Activated naive CD4-positive, alpha-beta T cell treated with anti-CD3 and anti-CD28 coated beads, Interleukin-2, amount 10 ng/mL, durations not matched to agents 7 days and 5 days (primary cell): Measurements from ENCODE around the gene NOVA2.
"Not testable (repeated sequence)": the region's sequence is repeated elsewhere in the genome, so short reads cannot be mapped to it uniquely, and the experiment has no call there.

ENCODE experiments used
- CTCF ChIA-PET: fragments of 350-600 bp; sonication (Branson Sonifier 250); formaldehyde crosslinking; loops from one replicate; lab custom pipeline; 2021; ENCODE audit warnings: antibody characterized with exemption; lab: Charles Lee
- DNase-seq: peaks from one replicate; pipeline ENCODE4 v3.0.0-alpha.2; 2020
- H3K27ac Mint-ChIP-seq: one replicate; pipeline ENCODE4 v1.8.0; 2021; ENCODE audit warnings: mild to moderate bottlenecking, moderate library complexity, mixed read lengths
- H3K27me3 Mint-ChIP-seq: one replicate; pipeline ENCODE4 v1.8.0; 2021; ENCODE audit warnings: mild to moderate bottlenecking, mixed read lengths
- H3K36me3 Mint-ChIP-seq: one replicate; pipeline ENCODE4 v1.8.0; 2021; ENCODE audit warnings: mixed read lengths
- H3K4me1 Mint-ChIP-seq: one replicate; pipeline ENCODE4 v1.8.0; 2021; ENCODE audit warnings: mixed read lengths
- H3K4me3 Mint-ChIP-seq: one replicate; pipeline ENCODE4 v1.8.0; 2021; ENCODE audit warnings: mild to moderate bottlenecking, moderate library complexity, mixed read lengths
- H3K9me3 Mint-ChIP-seq: one replicate; pipeline ENCODE4 v1.8.0; 2021; ENCODE audit warnings: mixed read lengths

Gene NOVA2

DNA sequence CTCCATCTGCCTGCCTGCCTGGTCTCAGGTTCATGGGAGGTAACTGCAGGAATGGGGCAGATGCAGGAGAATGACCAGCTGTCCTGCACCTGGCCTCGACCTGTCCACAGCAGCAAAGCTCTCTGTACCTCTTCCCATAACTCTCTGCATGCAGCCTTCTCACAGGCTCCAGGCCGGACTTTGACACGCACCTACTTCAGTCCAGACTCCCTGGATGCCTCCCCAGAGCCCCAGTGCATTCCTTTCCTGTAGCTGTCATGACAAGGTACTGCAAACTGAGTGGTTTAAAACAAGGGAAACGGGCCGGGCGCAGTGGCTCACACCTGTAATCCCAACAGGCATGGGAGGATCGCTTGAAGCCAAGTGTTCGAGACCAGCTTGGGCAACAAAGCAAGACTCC, 62.4 kb downstream of the NOVA2 start:
- Mint-ChIP-seq H3K27ac (no peak overlapping the region), H3K4me3 (no peak overlapping the region), H3K4me1 (peaks cover 7% of the 10 kb centered on the region), H3K9me3 (no peaks in the 10 kb centered on the region), H3K36me3 (peaks cover under 1% of the 10 kb centered on the region), H3K27me3 (peaks cover 72% of the 10 kb centered on the region)
- CTCF ChIA-PET, result no interaction called here
- DNase-seq, result no peak

DNA sequence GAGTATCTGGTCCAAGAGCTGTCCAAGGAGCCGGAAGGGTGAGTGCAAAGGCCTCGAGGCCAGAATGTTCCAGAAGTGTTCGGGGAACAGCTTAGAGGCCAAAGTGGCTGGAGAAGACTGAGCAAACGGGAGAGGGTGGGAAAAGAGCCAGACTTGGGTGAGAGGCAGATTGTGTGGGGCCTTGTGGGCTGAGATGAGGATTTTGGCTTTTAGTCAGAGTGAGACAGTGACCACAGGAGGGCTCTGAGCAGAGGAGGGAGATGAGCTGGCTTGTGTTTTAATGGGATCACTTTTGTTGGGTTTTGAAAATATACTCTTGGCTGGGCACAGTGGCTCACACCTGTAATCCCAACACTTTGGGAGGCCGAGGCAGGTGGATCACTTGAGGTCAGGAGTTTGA, 64.7 kb downstream of the NOVA2 start:
- Mint-ChIP-seq H3K4me1 (peaks cover 4% of the 10 kb centered on the region), H3K36me3 (no peaks in the 10 kb centered on the region), H3K9me3 (no peaks in the 10 kb centered on the region), H3K27ac (no peak overlapping the region), H3K4me3 (no peak overlapping the region), H3K27me3 (peaks cover 70% of the 10 kb centered on the region)
- no peak for DNase-seq
- CTCF ChIA-PET, result interaction anchor here (1.5 kb wide), 1 partner anchor 108 kb away, joined by 3 read pairs; no protein-coding TSS in a partner anchor

- CTCF ChIA-PET, result interaction anchor here (1.4 kb wide), 1 partner anchor 25 kb away, joined by 3 read pairs; no protein-coding TSS in a partner anchor
- Mint-ChIP-seq H3K27ac (no peak overlapping the region), H3K4me3 (no peak overlapping the region), H3K27me3 (peaks cover 51% of the 10 kb centered on the region), H3K9me3 (no peaks in the 10 kb centered on the region), H3K36me3 (peaks cover 3% of the 10 kb centered on the region), H3K4me1 (peaks cover 18% of the 10 kb centered on the region)
- no peak for DNase-seq
Measured at GRCh38 chr19:45906221-45906620, 67.4 kb downstream of the NOVA2 start.

GRCh38 chr19:45905011-45905410, 68.7 kb downstream of the NOVA2 start:
- H3K4me1 Mint-ChIP-seq, result peaks cover 29% of the 10 kb centered on the region
- H3K4me3 Mint-ChIP-seq, result no peak overlapping the region
- H3K9me3 Mint-ChIP-seq, result no peaks in the 10 kb centered on the region
- CTCF ChIA-PET, result no interaction called here
- H3K36me3 Mint-ChIP-seq, result peaks cover 13% of the 10 kb centered on the region
- DNase-seq, result no peak
- peaks cover 39% of the 10 kb centered on the region for H3K27me3 Mint-ChIP-seq
- no peak overlapping the region for H3K27ac Mint-ChIP-seq

DNA sequence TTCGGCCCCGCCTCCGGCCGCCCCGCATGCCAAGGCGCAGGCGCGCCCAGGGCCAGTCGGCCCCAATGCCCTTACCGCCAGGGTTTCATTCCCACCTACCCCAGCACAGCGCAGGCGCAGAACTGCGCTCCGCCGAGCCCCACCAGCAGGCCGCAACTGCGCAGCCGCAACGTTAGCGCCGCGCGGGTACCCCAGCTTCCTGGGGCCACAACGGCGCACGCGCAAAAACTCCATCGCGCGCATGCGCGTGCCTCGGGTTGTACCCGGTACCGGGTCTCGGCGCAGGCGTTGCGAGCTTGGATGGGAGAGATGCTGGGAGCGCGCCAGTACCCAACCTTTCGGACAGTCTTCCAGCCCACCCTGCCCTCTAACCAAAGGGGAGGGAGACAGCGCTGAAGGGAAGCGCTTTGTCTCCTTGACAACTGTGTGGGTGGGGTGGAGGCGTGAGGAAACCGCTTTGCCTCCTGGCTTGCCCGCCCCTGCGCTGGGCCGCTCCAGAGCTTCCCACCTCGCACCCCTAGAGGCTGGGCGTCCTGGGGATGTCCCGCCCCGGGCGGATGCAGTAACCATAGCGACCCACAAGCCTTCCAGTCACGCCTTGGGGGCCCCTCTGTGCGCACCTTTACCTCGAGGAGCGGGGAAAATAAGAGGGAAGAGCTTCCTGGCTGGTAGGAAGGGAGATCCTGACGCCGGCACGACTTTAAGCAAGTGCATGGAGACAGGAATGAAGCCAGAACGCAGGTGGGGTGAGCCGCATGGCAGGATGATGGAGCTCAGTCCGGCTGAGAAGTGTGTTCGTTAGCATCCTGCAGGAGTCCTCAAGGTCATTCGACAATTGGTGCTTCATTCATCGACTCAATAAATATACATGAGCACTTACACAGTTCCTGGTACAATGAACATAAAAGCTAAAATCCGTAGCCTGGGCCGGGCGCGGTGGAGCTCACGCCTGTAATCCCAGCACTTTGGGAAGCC, 70.7 kb downstream of the NOVA2 start:
- H3K36me3 Mint-ChIP-seq, result peaks cover 25% of the 10 kb centered on the region
- peak; percentile 99 for DNase-seq
- H3K27ac Mint-ChIP-seq, result peak overlapping the region; percentile 82
- CTCF ChIA-PET, result interaction anchor here (0.6 to 2.7 kb wide), 12 partner anchors 10 to 134 kb away, joined by 3 to 13 read pairs (median 4); partner anchors contain the start of genes FOXA3, IRF2BP1, SIX5 and SYMPK
- H3K9me3 Mint-ChIP-seq, result no peaks in the 10 kb centered on the region
- H3K27me3 Mint-ChIP-seq, result peaks cover 25% of the 10 kb centered on the region
- peaks cover 31% of the 10 kb centered on the region for H3K4me1 Mint-ChIP-seq
- H3K4me3 Mint-ChIP-seq, result peak overlapping the region; percentile 98

GRCh38 chr19:45901912-45902650, 71.6 kb downstream of the NOVA2 start, which contains the start of gene MYPOP:
MYPOP (minus strand) TSS chr19:45902613; CDS start chr19:45901773, 840 bp downstream.
- CTCF ChIA-PET, result interaction anchor here (0.6 to 2.7 kb wide), 10 partner anchors 13 to 133 kb away, joined by 3 to 13 read pairs (median 4); partner anchors contain the start of genes FOXA3, IRF2BP1, SIX5 and SYMPK
- peaks cover 25% of the 10 kb centered on the region for H3K27me3 Mint-ChIP-seq
- H3K9me3 Mint-ChIP-seq, result no peaks in the 10 kb centered on the region
- peak within 1 kb of the TSS; percentile 98 for H3K4me3 Mint-ChIP-seq
- H3K27ac Mint-ChIP-seq, result peak within 1 kb of the TSS; percentile 83
- peaks cover 31% of the 10 kb centered on the region for H3K4me1 Mint-ChIP-seq
- H3K36me3 Mint-ChIP-seq, result peaks cover 25% of the 10 kb centered on the region
- DNase-seq, result peak; percentile 29

- H3K9me3 Mint-ChIP-seq, result no peaks in the 10 kb centered on the region
Measured at GRCh38 chr19:45901432-45901911, 72.2 kb downstream of the NOVA2 start.

GRCh38 chr19:45900738-45901431, 72.8 kb downstream of the NOVA2 start:
- Mint-ChIP-seq H3K36me3 (peaks cover 25% of the 10 kb centered on the region), H3K27ac (peak overlapping the region; percentile 37), H3K4me1 (peaks cover 31% of the 10 kb centered on the region), H3K27me3 (peaks cover 16% of the 10 kb centered on the region), H3K4me3 (peak overlapping the region; percentile 56), H3K9me3 (no peaks in the 10 kb centered on the region)
- no peak for DNase-seq
- CTCF ChIA-PET, result interaction anchor here (0.9 to 2.7 kb wide), 4 partner anchors 13 to 18 kb away, joined by 3 to 13 read pairs (median 3); partner anchors contain the start of genes IRF2BP1 and NANOS2

More at GRCh38 chr19:45901432-45901911, 72.2 kb downstream of the NOVA2 start:
- H3K36me3 Mint-ChIP-seq, result peaks cover 25% of the 10 kb centered on the region
- CTCF ChIA-PET, result interaction anchor here (0.8 to 2.7 kb wide), 5 partner anchors 12 to 127 kb away, joined by 3 to 13 read pairs (median 3); partner anchors contain the start of gene IRF2BP1
- DNase-seq, result peak; percentile 50
- H3K27me3 Mint-ChIP-seq, result peaks cover 22% of the 10 kb centered on the region
- H3K4me3 Mint-ChIP-seq, result peak overlapping the region; percentile 56
- H3K4me1 Mint-ChIP-seq, result peaks cover 31% of the 10 kb centered on the region
- no peak overlapping the region for H3K27ac Mint-ChIP-seq

GRCh38 chr19:45899919-45900589, 73.6 kb downstream of the NOVA2 start:
- Mint-ChIP-seq H3K4me1 (peaks cover 31% of the 10 kb centered on the region), H3K4me3 (no peak overlapping the region), H3K27me3 (peaks cover 9% of the 10 kb centered on the region), H3K27ac (no peak overlapping the region), H3K9me3 (no peaks in the 10 kb centered on the region), H3K36me3 (peaks cover 32% of the 10 kb centered on the region)
- no peak for DNase-seq
- CTCF ChIA-PET, result interaction anchor here (0.9 to 1.1 kb wide), 2 partner anchors 14 to 16 kb away, joined by 3 read pairs; partner anchors contain the start of gene NANOS2

DNA sequence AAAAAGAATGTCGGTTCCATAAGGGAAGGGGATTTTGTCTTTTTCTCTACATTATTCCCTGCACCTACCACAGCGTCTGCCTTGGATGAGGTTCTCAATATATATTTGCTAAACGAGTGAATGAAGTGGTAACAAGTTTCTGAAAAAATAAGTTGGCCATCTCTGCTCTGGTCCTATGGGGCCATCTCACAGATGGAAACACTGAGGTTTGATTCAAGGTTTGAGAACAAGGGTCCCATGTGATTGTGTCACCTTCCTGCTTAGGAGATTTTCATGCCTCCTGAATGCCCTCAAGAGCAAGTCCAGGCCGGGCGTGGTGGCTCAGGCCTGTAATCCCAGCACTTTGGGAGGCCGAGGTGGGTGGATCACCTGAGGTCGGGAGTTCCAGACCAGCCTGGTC, 74.4 kb downstream of the NOVA2 start:
- Mint-ChIP-seq H3K9me3 (no peaks in the 10 kb centered on the region), H3K27me3 (peaks cover 5% of the 10 kb centered on the region), H3K4me1 (peaks cover 31% of the 10 kb centered on the region), H3K36me3 (peaks cover 35% of the 10 kb centered on the region), H3K27ac (no peak overlapping the region), H3K4me3 (no peak overlapping the region)
- DNase-seq, result no peak
- CTCF ChIA-PET, result no interaction called here

- Mint-ChIP-seq H3K36me3 (peaks cover 35% of the 10 kb centered on the region), H3K4me1 (peaks cover 21% of the 10 kb centered on the region), H3K27me3 (no peaks in the 10 kb centered on the region), H3K27ac (no peak overlapping the region), H3K4me3 (no peak overlapping the region), H3K9me3 (no peaks in the 10 kb centered on the region)
- CTCF ChIA-PET, result no interaction called here
- DNase-seq, result no peak
Measured at GRCh38 chr19:45897261-45897812, 76.3 kb downstream of the NOVA2 start.

DNA sequence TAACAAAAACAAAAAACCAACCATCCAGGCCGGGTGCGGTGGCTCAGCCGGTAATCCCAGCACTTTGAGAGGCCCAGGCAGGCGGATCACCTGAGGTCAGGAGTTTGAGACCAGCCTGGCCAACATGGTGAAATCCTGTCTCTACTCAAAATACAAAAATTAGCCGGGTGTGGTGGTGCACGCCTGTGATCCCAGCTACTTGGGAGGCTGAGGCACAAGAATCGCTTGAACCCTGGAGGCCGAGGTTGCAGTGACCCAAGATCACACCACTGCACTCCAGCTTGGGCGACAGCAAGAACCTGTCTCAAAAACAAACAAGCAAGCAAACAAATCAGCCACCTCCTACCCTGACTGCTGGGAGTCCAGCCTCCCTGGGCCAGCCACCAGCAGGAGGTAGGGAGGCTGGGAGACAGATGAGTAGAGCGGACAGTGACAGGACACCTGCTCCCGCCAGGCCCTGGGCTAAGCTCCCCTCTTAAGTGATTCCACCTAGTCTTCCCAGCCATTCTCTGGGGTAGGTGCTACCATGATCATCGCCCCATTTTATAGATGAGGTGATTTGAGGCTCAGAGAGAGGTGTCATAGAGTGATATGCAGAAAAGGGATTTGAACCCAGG, 77.6 kb downstream of the NOVA2 start:
- CTCF ChIA-PET, DNase-seq, H3K27ac Mint-ChIP-seq, H3K4me3 Mint-ChIP-seq, H3K27me3 Mint-ChIP-seq, H3K9me3 Mint-ChIP-seq: not testable (repeated sequence)
- peaks cover 16% of the 10 kb centered on the region for H3K4me1 Mint-ChIP-seq
- peaks cover 33% of the 10 kb centered on the region for H3K36me3 Mint-ChIP-seq
